GM23338 (cell line): Measurements from ENCODE around the gene PLA2R1. TPM values are rescaled to one million over a fixed set of nuclear protein-coding genes. Genes with fewer than 3 reads are reported as not detected.

ENCODE experiments used
- ATAC-seq: fragments of 200-7000 bp; cut with Tn5 transposase; 3 replicates; pipeline ENCODE4 v1.9.1; 2020
- DNase-seq: peaks from one replicate; pipeline ENCODE4 v3.0.0-alpha.2; 2015; ENCODE audit warnings: low spot score
- H2AFZ ChIP-seq: fragments of 200-600 bp; sonication (generic); 2 replicates; pipeline ENCODE4 v1.8.0; 2016; ENCODE audit warnings: antibody characterized with exemption, mild to moderate bottlenecking, moderate library complexity
- H3F3A ChIP-seq: fragments of 200-600 bp; sonication (generic); replicated peaks from 2 replicates; pipeline ENCODE4 v1.8.0; 2017; ENCODE audit warnings: antibody characterized with exemption, mixed run types, low read depth
- H3K27ac ChIP-seq: fragments of 200-600 bp; sonication (generic); 2 replicates; pipeline ENCODE4 v1.6.1; 2016; ENCODE audit warnings: low read depth
- H3K27me3 ChIP-seq: fragments of 200-600 bp; sonication (generic); 2 replicates; pipeline ENCODE4 v1.8.0; 2016; ENCODE audit warnings: mild to moderate bottlenecking, mixed run types, moderate library complexity; ENCODE audit not compliant: insufficient read depth
- H3K36me3 ChIP-seq: fragments of 200-600 bp; sonication (generic); 2 replicates; pipeline ENCODE4 v1.8.0; 2016; ENCODE audit warnings: mild to moderate bottlenecking; ENCODE audit not compliant: insufficient read depth
- H3K4me1 ChIP-seq: fragments of 200-600 bp; sonication (generic); 2 replicates; pipeline ENCODE4 v1.8.0; 2016; ENCODE audit warnings: mild to moderate bottlenecking, moderate library complexity; ENCODE audit not compliant: insufficient read depth
- H3K4me2 ChIP-seq: fragments of 200-600 bp; sonication (generic); 2 replicates; pipeline ENCODE4 v1.7.1; 2017; ENCODE audit warnings: mixed run types
- H3K4me3 ChIP-seq: fragments of 200-600 bp; sonication (generic); 2 replicates; pipeline ENCODE4 v1.6.1; 2016; ENCODE audit warnings: mixed run types
- H3K79me2 ChIP-seq: fragments of 200-600 bp; sonication (generic); replicated peaks from 2 replicates; pipeline ENCODE4 v1.8.0; 2017; ENCODE audit warnings: mild to moderate bottlenecking; ENCODE audit not compliant: insufficient read depth
- H3K9me2 ChIP-seq: fragments of 200-600 bp; sonication (generic); 2 replicates; pipeline ENCODE4 v1.8.0; 2017; ENCODE audit not compliant: insufficient read depth
- H4K20me1 ChIP-seq: fragments of 200-600 bp; sonication (generic); replicated peaks from 2 replicates; pipeline ENCODE4 v1.8.0; 2017; ENCODE audit warnings: mild to moderate bottlenecking; ENCODE audit not compliant: insufficient read depth
- H3K27ac Mint-ChIP-seq: 2 replicates; pipeline ENCODE4 v1.8.0; 2020; ENCODE audit warnings: inconsistent platforms, mild to moderate bottlenecking, moderate library complexity, mixed read lengths
- H3K27me3 Mint-ChIP-seq: 3 replicates; pipeline ENCODE4 v1.8.0; 2022; ENCODE audit warnings: low read depth, mild to moderate bottlenecking, moderate library complexity, mixed read lengths, inconsistent platforms; ENCODE audit not compliant: insufficient read depth, poor library complexity
- H3K36me3 Mint-ChIP-seq: 3 replicates; pipeline ENCODE4 v1.8.0; 2021; ENCODE audit warnings: low read depth, mild to moderate bottlenecking, inconsistent platforms, moderate library complexity, mixed read lengths
- H3K4me1 Mint-ChIP-seq: 3 replicates; pipeline ENCODE4 v1.8.0; 2020; ENCODE audit warnings: mild to moderate bottlenecking, inconsistent platforms, mixed read lengths
- H3K4me3 Mint-ChIP-seq: 3 replicates; pipeline ENCODE4 v1.8.0; 2021; ENCODE audit warnings: moderate library complexity, mild to moderate bottlenecking, inconsistent platforms, mixed read lengths
- H3K9me3 Mint-ChIP-seq: 3 replicates; pipeline ENCODE4 v1.8.0; 2020; ENCODE audit warnings: moderate library complexity, mild to moderate bottlenecking, inconsistent platforms, mixed read lengths
- CREB1 ChIP-seq: fragments of 250-450 bp; sonication (Bioruptor Pico); IDR thresholded peaks from 2 replicates; pipeline ENCODE4 v1.5.0; 2020; ENCODE audit warnings: low read depth, mild to moderate bottlenecking, moderate library complexity
- CTCF ChIP-seq, 2 experiments: fragments of 200-600 bp in 1 of 2; sonication (generic) in 1 of 2; conservative IDR thresholded peaks; 2 replicates each; pipeline versions ENCODE4 v1.5.1 to v1.6.1; 2016 to 2017; ENCODE audit warnings: antibody characterized with exemption in 2 of 2, low read depth in 2 of 2, mild to moderate bottlenecking in 2 of 2, moderate library complexity in 1 of 2
- ETS1 ChIP-seq: IDR thresholded peaks from 2 replicates; pipeline ENCODE4 v1.6.1; 2016; ENCODE audit warnings: antibody characterized with exemption
- EZH2phosphoT487 ChIP-seq: fragments of 200-600 bp; sonication (generic); IDR thresholded peaks from one replicate; pipeline ENCODE4 v1.8.1; 2018; ENCODE audit warnings: antibody characterized with exemption; ENCODE audit not compliant: unreplicated experiment
- JUNB ChIP-seq: IDR thresholded peaks from one replicate; pipeline ENCODE4 v1.6.1; 2016; ENCODE audit warnings: antibody characterized with exemption; ENCODE audit not compliant: unreplicated experiment
- NANOG ChIP-seq: IDR thresholded peaks from 2 replicates; pipeline ENCODE4 v1.6.1; 2016; ENCODE audit warnings: antibody characterized with exemption, borderline replicate concordance
- POLR2AphosphoS5 ChIP-seq: IDR thresholded peaks from 2 replicates; pipeline ENCODE4 v1.6.1; 2016; ENCODE audit warnings: antibody characterized with exemption, low read depth
- REST ChIP-seq: IDR thresholded peaks from one replicate; pipeline ENCODE4 v1.6.1; 2018; ENCODE audit warnings: antibody characterized with exemption; ENCODE audit not compliant: unreplicated experiment
- STAT1 ChIP-seq: IDR thresholded peaks from one replicate; pipeline ENCODE4 v1.6.1; 2016; ENCODE audit warnings: antibody characterized with exemption; ENCODE audit not compliant: unreplicated experiment
- ZNF331 ChIP-seq: fragments of 250-450 bp; sonication (Bioruptor Pico); IDR thresholded peaks from 2 replicates; pipeline ENCODE4 v1.5.0; 2020; ENCODE audit warnings: low read depth, mild to moderate bottlenecking, moderate library complexity
- polyA plus RNA-seq: library from polyadenylated mRNA; unstranded; fragments of >200 nt; fragmentation: Nextera tagmentation; extraction: Ambion mirVana; gene quantifications from 2 replicates; pipeline ENCODE4 v1.2.1, GENCODE V29; 2016
- total RNA-seq: library from RNA; depleted of rRNA; stranded (reverse); fragments of >200 nt; shearing (Covaris generic); gene quantifications from 2 replicates; pipeline ENCODE4 v1.2.3, GENCODE V29; 2014

Gene PLA2R1
- total and polyA plus RNA-seq, 2 experiments from 2014 or later: 0.57 to 1.2 TPM

- Histone ChIP-seq H3K4me2 (no peak overlapping the region), H3F3A (no peaks in the 10 kb centered on the region), H3K4me1 (peaks cover 13% of the 10 kb centered on the region; the same call in 1 of the 2 replicates), H4K20me1 (no peaks in the 10 kb centered on the region), H2AFZ (no peak overlapping the region), H3K27me3 (no peaks in the 10 kb centered on the region), H3K79me2 (no peaks in the 10 kb centered on the region), H3K36me3 (no peaks in the 10 kb centered on the region), H3K27ac (no peak overlapping the region), H3K4me3 (no peak overlapping the region), H3K9me2 (0 out of 2 replicates have a peak, but pooled peaks cover 5% of the 10 kb centered on the region)
- peak; percentile 51 to 64 for TF ChIP-seq CTCF (conservative IDR thresholded peaks at IDR 0.05; ENCODE audit: low read depth in 2 of 2)
- TF ChIP-seq NANOG: no peak
- Mint-ChIP-seq H3K4me1 (peaks cover 12% of the 10 kb centered on the region), H3K27ac (no peak overlapping the region), H3K27me3 (no peaks in the 10 kb centered on the region), H3K36me3 (no peaks in the 10 kb centered on the region), H3K9me3 (no peaks in the 10 kb centered on the region; the same call in 2 of the 3 replicates), H3K4me3 (no peak overlapping the region)
- peak; percentile 69 for DNase-seq
- ATAC-seq: peak; percentile 72
Measured at GRCh38 chr2:160044728-160045127, 17.7 kb downstream of the PLA2R1 start.

GRCh38 chr2:160043265-160043664 is 19.1 kb downstream of the PLA2R1 start:
- ATAC-seq (no peak), DNase-seq (no peak)
- Histone ChIP-seq H3K4me1 (peaks cover 13% of the 10 kb centered on the region; the same call in 1 of the 2 replicates), H3K27ac (no peak overlapping the region), H3K4me3 (no peak overlapping the region), H3K27me3 (no peaks in the 10 kb centered on the region), H4K20me1 (no peaks in the 10 kb centered on the region), H3K4me2 (no peak overlapping the region), H2AFZ (no peak overlapping the region), H3F3A (no peaks in the 10 kb centered on the region), H3K36me3 (no peaks in the 10 kb centered on the region), H3K9me2 (0 out of 2 replicates have a peak, but pooled peaks cover 5% of the 10 kb centered on the region), H3K79me2 (no peaks in the 10 kb centered on the region)
- Mint-ChIP-seq H3K36me3 (no peaks in the 10 kb centered on the region), H3K9me3 (no peaks in the 10 kb centered on the region; the same call in 2 of the 3 replicates), H3K27ac (no peak overlapping the region), H3K27me3 (no peaks in the 10 kb centered on the region), H3K4me1 (peaks cover 12% of the 10 kb centered on the region), H3K4me3 (no peak overlapping the region)
- no peak for TF ChIP-seq CREB1 (CRISPR knock-in tag)
- no peak for TF ChIP-seq ZNF331 (CRISPR knock-in tag)
- TF ChIP-seq JUNB: no peak
- TF ChIP-seq EZH2phosphoT487: no peak
- TF ChIP-seq ETS1: no peak
- TF ChIP-seq POLR2AphosphoS5: no peak
- no peak for TF ChIP-seq REST
- no peak for TF ChIP-seq STAT1
